SW480 (cell line): ENCODE data around the gene OR5C1.
"Not testable (repeated sequence)": the region's sequence is repeated elsewhere in the genome, so short reads cannot be mapped to it uniquely, and the experiment has no call there.

Experiments used
- DNase-seq: peaks from one replicate; pipeline ENCODE4 v3.0.0-alpha.2; 2016; ENCODE audit warnings: low spot score

The OR5C1 gene

GRCh38 chr9:122810306-122810946 lies 21.7 kb downstream of the OR5C1 start:
- DNase-seq: peak; percentile 70

- no peak for DNase-seq
These were observed 24.0 kb downstream of the OR5C1 start for GRCh38 chr9:122812736-122813135.

- DNase-seq: no peak
These were observed 25.8 kb downstream of the OR5C1 start for GRCh38 chr9:122814545-122814944.

GRCh38 chr9:122815544-122815943 lies 26.8 kb downstream of the OR5C1 start:
- DNase-seq: no peak

- DNase-seq: no peak
These were observed 27.6 kb downstream of the OR5C1 start for GRCh38 chr9:122816163-122816867.

- DNase-seq: no peak
These were observed 30.6 kb downstream of the OR5C1 start for GRCh38 chr9:122819326-122819725.

GRCh38 chr9:122819791-122820489 lies 31.2 kb downstream of the OR5C1 start:
- no peak for DNase-seq

- no peak for DNase-seq
These were observed 31.7 kb downstream of the OR5C1 start for GRCh38 chr9:122820490-122820845.

GRCh38 chr9:122821278-122821943 lies 32.7 kb downstream of the OR5C1 start:
- DNase-seq: no peak

GRCh38 chr9:122822056-122822455 lies 33.3 kb downstream of the OR5C1 start:
- no peak for DNase-seq

GRCh38 chr9:122822938-122823337 lies 34.2 kb downstream of the OR5C1 start:
- DNase-seq: no peak

GRCh38 chr9:122827761-122828093 lies 39.0 kb downstream of the OR5C1 start:
- DNase-seq: peak; percentile 16

- not testable (repeated sequence) for DNase-seq
These were observed 40.2 kb downstream of the OR5C1 start for GRCh38 chr9:122828965-122829284.

GRCh38 chr9:122832194-122832593 lies 43.5 kb downstream of the OR5C1 start:
- no peak for DNase-seq

GRCh38 chr9:122835313-122835731 lies 46.6 kb downstream of the OR5C1 start:
- DNase-seq: peak; percentile 5

- no peak for DNase-seq
These were observed 48.6 kb downstream of the OR5C1 start for GRCh38 chr9:122837266-122837850.

GRCh38 chr9:122838441-122838840 lies 49.7 kb downstream of the OR5C1 start:
- DNase-seq: not testable (repeated sequence)
